Measurements from ENCODE around the gene PLEKHH1. TPM values are rescaled to one million over a fixed set of nuclear protein-coding genes. Genes with fewer than 3 reads are reported as not detected.

Gene PLEKHH1
- total RNA-seq, 1 donor from 2014 or later = 46.3 TPM

GRCh38 chr14:67562025-67562775 is 29.1 kb downstream of the PLEKHH1 start:
- DNase-seq (ENCODE audit: low spot score) = no peak

- no peak for DNase-seq (ENCODE audit: low spot score)
Observed at GRCh38 chr14:67562776-67563150, 29.7 kb downstream of the PLEKHH1 start.

GRCh38 chr14:67564236-67564635 is 31.1 kb downstream of the PLEKHH1 start:
- no peak for DNase-seq (ENCODE audit: low spot score)

GRCh38 chr14:67566908-67567307 is 33.8 kb downstream of the PLEKHH1 start:
- DNase-seq (ENCODE audit: low spot score) = no peak

GRCh38 chr14:67567654-67568053 is 34.6 kb downstream of the PLEKHH1 start:
- no peak for DNase-seq (ENCODE audit: low spot score)

GRCh38 chr14:67569011-67569650 is 36.0 kb downstream of the PLEKHH1 start:
- DNase-seq (ENCODE audit: low spot score) = no peak

GRCh38 chr14:67569651-67570290 is 36.7 kb downstream of the PLEKHH1 start:
- no peak for DNase-seq (ENCODE audit: low spot score)

GRCh38 chr14:67570453-67570852 is 37.4 kb downstream of the PLEKHH1 start:
- no peak for DNase-seq (ENCODE audit: low spot score)

- peak; percentile 67 for DNase-seq (ENCODE audit: low spot score)
Observed at GRCh38 chr14:67571275-67571990, 38.3 kb downstream of the PLEKHH1 start.

- no peak for DNase-seq (ENCODE audit: low spot score)
Observed at GRCh38 chr14:67571991-67572323, 38.9 kb downstream of the PLEKHH1 start.

GRCh38 chr14:67572608-67573007 is 39.5 kb downstream of the PLEKHH1 start:
- no peak for DNase-seq (ENCODE audit: low spot score)

GRCh38 chr14:67573228-67574010 is 40.3 kb downstream of the PLEKHH1 start:
- no peak for DNase-seq (ENCODE audit: low spot score)

GRCh38 chr14:67574156-67574555 is 41.1 kb downstream of the PLEKHH1 start:
- DNase-seq (ENCODE audit: low spot score) = no peak

- no peak for DNase-seq (ENCODE audit: low spot score)
Observed at GRCh38 chr14:67574806-67575205, 41.7 kb downstream of the PLEKHH1 start.

GRCh38 chr14:67575684-67576083 is 42.6 kb downstream of the PLEKHH1 start:
- DNase-seq (ENCODE audit: low spot score) = no peak

GRCh38 chr14:67576216-67576955 is 43.3 kb downstream of the PLEKHH1 start:
- no peak for DNase-seq (ENCODE audit: low spot score)

GRCh38 chr14:67577181-67577808 is 44.2 kb downstream of the PLEKHH1 start:
- DNase-seq (ENCODE audit: low spot score) = no peak

- no peak for DNase-seq (ENCODE audit: low spot score)
Observed at GRCh38 chr14:67577909-67578749, 45.0 kb downstream of the PLEKHH1 start.

- no peak for DNase-seq (ENCODE audit: low spot score)
Observed at GRCh38 chr14:67579040-67579439, 46.0 kb downstream of the PLEKHH1 start.

GRCh38 chr14:67579636-67580035 is 46.5 kb downstream of the PLEKHH1 start:
- no peak for DNase-seq (ENCODE audit: low spot score)

All from ureter (tissue), 1 donor.